Measurements from ENCODE around the gene MAST4.

Gene MAST4

DNA sequence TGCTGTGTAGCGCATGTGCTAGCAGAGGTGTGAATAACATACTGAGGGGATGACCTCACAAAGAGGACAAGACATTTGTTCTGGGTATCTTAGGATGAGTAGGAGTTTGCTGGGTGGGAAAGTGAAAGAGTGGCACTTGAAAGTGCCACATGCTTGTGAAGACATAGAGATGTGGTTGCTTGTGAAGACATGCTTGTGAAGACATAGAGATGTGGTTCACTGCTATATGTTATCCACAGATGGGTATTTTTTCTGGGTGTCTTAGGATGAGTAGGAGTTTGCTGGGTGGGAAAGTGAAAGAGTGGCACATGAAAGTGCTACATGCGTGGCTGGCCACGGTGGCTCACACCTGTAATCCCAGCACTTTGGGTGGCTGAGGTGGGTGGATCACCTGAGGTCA lies 63.6 kb downstream of the MAST4 start:
- no peak for DNase-seq (ENCODE audit: extremely low spot score)
- ChIA-PET CTCF (no interaction called here), POLR2A (no interaction called here)
- TF ChIP-seq, protein P1, sequence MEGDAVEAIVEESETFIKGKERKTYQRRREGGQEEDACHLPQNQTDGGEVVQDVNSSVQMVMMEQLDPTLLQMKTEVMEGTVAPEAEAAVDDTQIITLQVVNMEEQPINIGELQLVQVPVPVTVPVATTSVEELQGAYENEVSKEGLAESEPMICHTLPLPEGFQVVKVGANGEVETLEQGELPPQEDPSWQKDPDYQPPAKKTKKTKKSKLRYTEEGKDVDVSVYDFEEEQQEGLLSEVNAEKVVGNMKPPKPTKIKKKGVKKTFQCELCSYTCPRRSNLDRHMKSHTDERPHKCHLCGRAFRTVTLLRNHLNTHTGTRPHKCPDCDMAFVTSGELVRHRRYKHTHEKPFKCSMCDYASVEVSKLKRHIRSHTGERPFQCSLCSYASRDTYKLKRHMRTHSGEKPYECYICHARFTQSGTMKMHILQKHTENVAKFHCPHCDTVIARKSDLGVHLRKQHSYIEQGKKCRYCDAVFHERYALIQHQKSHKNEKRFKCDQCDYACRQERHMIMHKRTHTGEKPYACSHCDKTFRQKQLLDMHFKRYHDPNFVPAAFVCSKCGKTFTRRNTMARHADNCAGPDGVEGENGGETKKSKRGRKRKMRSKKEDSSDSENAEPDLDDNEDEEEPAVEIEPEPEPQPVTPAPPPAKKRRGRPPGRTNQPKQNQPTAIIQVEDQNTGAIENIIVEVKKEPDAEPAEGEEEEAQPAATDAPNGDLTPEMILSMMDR (IDR thresholded peaks at IDR 0.05; ENCODE audit: control extremely low read depth, extremely low read depth, low read depth, missing control alignments): no peak

DNA sequence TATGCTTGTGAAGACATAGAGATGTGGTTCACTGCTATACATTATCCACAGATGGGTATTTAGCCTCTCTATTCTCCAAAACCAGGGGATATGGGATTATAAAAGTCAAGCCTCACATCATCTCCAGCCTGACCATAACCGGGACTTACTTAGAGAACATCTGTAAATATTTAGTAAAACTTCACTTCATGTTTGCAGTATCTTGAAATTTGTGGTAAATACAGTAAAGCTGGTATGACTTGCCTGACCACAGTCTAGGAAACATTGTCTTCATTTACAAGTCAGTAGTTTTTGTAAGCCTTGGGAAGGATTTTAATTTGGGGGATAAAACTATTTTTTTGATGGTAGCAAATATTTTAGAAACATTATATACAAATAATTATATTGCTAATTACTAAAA lies 64.2 kb downstream of the MAST4 start:
- ChIA-PET POLR2A (no interaction called here), CTCF (interaction anchor here (1.7 kb wide), 1 partner anchor 299 kb away, joined by 3 read pairs; no protein-coding TSS in a partner anchor)
- TF ChIP-seq, protein P1 (IDR thresholded peaks at IDR 0.05; ENCODE audit: control extremely low read depth, extremely low read depth, low read depth, missing control alignments): no peak
- no peak for DNase-seq (ENCODE audit: extremely low spot score)

DNA sequence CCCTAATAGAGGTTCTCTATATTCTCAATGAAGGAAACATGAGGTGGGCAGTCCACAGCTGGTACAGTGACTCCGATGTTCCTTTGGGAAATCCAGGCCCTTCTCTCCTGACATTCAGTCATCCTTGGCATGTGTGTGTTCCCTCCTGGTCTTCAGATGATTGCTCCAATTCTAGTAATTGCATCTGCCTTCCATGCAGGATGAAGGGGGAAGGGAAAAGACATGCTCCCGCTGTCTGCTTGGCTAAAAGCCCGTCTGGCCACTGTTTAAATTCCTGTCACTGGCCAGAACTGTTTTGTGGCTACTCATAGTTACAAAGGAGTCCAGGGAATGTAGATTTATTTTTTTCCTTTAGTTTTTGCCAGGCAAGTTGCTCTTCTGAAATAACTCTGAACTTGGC lies 65.0 kb downstream of the MAST4 start:
- CTCF ChIA-PET: interaction anchor here (1.5 to 1.7 kb wide), 2 partner anchors 23 to 300 kb away, joined by 3 read pairs; no protein-coding TSS in a partner anchor
- no peak for DNase-seq (ENCODE audit: extremely low spot score)
- TF ChIP-seq, protein P1 (IDR thresholded peaks at IDR 0.05; ENCODE audit: control extremely low read depth, extremely low read depth, low read depth, missing control alignments): no peak

DNA sequence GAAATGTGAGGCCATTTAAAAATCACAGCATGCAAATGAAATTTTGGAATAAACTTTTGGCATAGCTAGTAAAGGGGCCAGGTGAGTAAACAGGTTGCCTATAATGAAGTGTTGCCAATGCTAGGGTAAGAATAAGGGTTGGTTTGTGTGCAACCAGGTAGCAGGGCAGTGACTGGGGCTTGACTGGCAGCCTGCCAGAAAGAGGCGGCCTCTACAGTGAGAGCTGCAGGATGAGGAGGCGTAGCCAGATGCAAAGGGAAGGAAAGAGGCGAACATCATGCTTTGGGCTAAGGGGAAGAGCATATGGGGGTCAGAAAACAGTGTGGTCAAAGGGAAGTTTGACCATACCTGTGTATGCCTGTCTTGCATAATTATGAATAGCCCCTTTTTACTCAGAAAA lies 70.6 kb downstream of the MAST4 start:
- ChIA-PET CTCF (no interaction called here), POLR2A (no interaction called here)
- DNase-seq (ENCODE audit: extremely low spot score): no peak
- TF ChIP-seq, protein P1 (IDR thresholded peaks at IDR 0.05; ENCODE audit: control extremely low read depth, extremely low read depth, low read depth, missing control alignments): no peak

More for the DNA sequence above, 65.0 kb downstream of the MAST4 start:
- POLR2A ChIA-PET: no interaction called here

DNA sequence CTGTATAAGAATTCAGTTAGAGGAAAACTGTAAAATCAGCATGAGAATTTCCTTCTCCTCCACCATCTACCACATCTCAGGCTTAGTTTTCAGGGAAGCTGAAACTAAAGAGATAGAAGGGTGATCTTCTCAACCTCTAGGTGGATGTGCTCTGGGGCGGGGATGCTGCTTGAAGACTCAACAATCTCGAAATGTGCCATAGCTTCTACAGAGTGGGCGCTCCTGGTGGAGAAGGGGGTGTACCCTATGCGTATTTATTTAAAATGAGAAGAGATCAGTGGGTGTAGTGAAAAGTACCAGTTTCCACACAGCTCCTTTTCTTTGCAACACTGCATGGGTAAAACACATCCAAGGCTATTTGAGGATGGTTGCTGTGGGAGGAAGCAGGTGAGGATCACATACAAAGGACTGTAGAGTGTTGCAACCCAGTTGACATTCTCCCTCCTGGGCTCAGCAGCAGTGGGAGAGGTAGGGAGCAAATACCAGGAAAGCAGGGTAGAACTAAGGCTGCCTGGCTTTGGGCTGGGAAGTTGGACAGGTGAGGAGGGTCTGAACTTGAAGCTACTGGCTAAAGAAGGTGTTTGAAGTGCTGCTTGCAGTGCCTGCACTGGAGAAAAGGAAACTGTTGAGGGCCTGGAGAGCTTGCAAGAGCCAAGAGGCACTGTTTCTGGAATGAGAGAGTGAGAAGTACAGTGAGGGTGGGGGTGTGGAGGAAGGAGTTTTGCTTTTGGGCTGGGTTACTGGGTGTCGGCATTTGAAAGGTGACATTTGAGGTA lies 73.1 kb downstream of the MAST4 start:
- ChIA-PET CTCF (interaction anchor here (0.7 kb wide), 1 partner anchor 11 kb away, joined by 3 read pairs; no protein-coding TSS in a partner anchor), POLR2A (no interaction called here)
- no peak for DNase-seq (ENCODE audit: extremely low spot score)
- TF ChIP-seq, protein P1 (IDR thresholded peaks at IDR 0.05; ENCODE audit: control extremely low read depth, extremely low read depth, low read depth, missing control alignments): no peak

DNA sequence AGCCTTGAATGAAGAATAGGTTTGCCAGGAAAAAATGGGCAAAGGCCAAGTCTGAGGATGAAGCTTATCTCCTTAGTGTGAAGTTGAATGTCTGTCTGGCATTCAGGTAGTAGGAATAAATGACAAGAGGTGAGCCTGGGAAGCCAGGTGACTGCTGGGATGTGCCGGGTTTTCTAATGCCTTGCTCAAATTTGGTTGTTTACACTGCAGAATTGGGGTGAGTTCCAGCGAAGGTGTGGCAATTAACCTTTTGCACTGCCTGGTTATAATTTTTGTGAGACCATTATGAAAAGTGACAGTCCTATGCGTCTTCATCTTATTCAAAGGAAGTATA lies 73.6 kb downstream of the MAST4 start:
- POLR2A ChIA-PET: no interaction called here
- no peak for DNase-seq (ENCODE audit: extremely low spot score)
- CTCF ChIA-PET: no interaction called here
- TF ChIP-seq, protein P1 (IDR thresholded peaks at IDR 0.05; ENCODE audit: control extremely low read depth, extremely low read depth, low read depth, missing control alignments): no peak
